Measurements from ENCODE around the gene ABAT.

DNA sequence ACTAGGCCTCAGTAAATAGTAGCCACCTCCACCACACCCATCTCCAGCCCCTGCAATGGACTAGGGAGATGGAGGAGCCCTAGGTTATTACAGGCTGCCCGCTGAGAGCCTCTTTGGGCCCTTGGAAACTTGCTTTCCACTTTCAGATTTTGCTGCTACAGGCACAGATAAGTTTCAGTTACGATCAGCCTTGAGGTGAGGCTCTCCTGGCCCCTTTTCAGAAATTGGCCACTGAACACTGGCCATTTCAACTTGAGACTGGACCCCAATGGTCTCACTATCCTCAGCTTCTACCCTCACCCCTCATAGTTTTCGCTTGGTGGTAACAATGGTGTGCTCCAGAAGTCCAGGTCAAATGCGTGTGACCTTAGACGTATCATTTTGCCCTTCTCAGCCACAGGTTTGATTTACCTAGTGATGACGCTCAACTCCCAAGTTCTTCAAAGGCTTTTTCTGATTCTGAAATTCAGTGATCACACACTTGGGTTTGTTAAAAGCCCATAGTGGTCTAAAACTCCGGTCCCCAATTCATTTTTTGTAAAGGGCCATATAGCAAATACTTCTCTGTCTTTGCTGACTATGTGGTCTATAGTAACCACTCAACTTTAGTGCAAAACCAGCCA is 124.2 kb downstream of the ABAT start:
- TF ChIP-seq, protein P1, sequence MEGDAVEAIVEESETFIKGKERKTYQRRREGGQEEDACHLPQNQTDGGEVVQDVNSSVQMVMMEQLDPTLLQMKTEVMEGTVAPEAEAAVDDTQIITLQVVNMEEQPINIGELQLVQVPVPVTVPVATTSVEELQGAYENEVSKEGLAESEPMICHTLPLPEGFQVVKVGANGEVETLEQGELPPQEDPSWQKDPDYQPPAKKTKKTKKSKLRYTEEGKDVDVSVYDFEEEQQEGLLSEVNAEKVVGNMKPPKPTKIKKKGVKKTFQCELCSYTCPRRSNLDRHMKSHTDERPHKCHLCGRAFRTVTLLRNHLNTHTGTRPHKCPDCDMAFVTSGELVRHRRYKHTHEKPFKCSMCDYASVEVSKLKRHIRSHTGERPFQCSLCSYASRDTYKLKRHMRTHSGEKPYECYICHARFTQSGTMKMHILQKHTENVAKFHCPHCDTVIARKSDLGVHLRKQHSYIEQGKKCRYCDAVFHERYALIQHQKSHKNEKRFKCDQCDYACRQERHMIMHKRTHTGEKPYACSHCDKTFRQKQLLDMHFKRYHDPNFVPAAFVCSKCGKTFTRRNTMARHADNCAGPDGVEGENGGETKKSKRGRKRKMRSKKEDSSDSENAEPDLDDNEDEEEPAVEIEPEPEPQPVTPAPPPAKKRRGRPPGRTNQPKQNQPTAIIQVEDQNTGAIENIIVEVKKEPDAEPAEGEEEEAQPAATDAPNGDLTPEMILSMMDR (IDR thresholded peaks at IDR 0.05), result no peak
- no peak for TF ChIP-seq EP300 (IDR thresholded peaks at IDR 0.05)
- TF ChIP-seq POLR2A (IDR thresholded peaks at IDR 0.05), result no peak

Data from ovary (tissue), 3 donors.